PC-9 (cell line): ENCODE data around the gene FBXO47. TPM values are rescaled to one million over a fixed set of nuclear protein-coding genes. Genes with fewer than 3 reads are reported as not detected.

Source experiments
- BruUV-seq: library from RNA; stranded (reverse); fragments of 400-500 nt; replicated peaks from 2 replicates; lab custom pipeline; 2021; lab: Mats Ljungman, UMichigan
- CTCF ChIA-PET: fragments of 300-600 bp; sonication (Branson Sonifier 250); formaldehyde crosslinking; loops from one replicate; lab custom pipeline; 2022; ENCODE audit warnings: antibody characterized with exemption; lab: Charles Lee
- POLR2A ChIA-PET: fragments of 300-600 bp; sonication (Branson Sonifier 250); formaldehyde crosslinking; loops from one replicate; lab custom pipeline; 2022; ENCODE audit warnings: antibody characterized with exemption; ENCODE audit not compliant: unreplicated experiment; lab: Charles Lee
- DNase-seq, 2 experiments: peaks; one replicate each; pipeline versions ENCODE4 v3.0.0 to v3.0.0-alpha.2; 2015 to 2022; ENCODE audit warnings: mixed read lengths in 1 of 2
- H2AFZ ChIP-seq: fragments of 200-600 bp; sonication (generic); 2 replicates; pipeline ENCODE4 v1.8.1; 2017; ENCODE audit warnings: antibody characterized with exemption
- H3F3A ChIP-seq: fragments of 200-600 bp; sonication (generic); 2 replicates; pipeline ENCODE4 v1.8.1; 2017; ENCODE audit warnings: antibody characterized with exemption, mild to moderate bottlenecking, low read depth; ENCODE audit not compliant: insufficient read depth
- H3K27ac ChIP-seq: fragments of 200-600 bp; sonication (generic); 2 replicates; pipeline ENCODE4 v1.6.1; 2016; ENCODE audit warnings: mixed run types
- H3K27me3 ChIP-seq: fragments of 200-600 bp; sonication (generic); 2 replicates; pipeline ENCODE4 v1.6.1; 2016; ENCODE audit warnings: low read depth, mixed run types; ENCODE audit not compliant: insufficient read depth
- H3K36me3 ChIP-seq: fragments of 200-600 bp; sonication (generic); 2 replicates; pipeline ENCODE4 v1.6.1; 2016; ENCODE audit warnings: low read depth, mixed run types
- H3K4me1 ChIP-seq: fragments of 200-600 bp; sonication (generic); replicated peaks from 2 replicates; pipeline ENCODE4 v1.6.1; 2016; ENCODE audit warnings: mixed run types; ENCODE audit not compliant: insufficient read depth
- H3K4me2 ChIP-seq: fragments of 200-600 bp; sonication (generic); 2 replicates; pipeline ENCODE4 v1.6.1; 2017; ENCODE audit warnings: mixed run types
- H3K4me3 ChIP-seq: fragments of 200-600 bp; sonication (generic); 2 replicates; pipeline ENCODE4 v1.6.1; 2016; ENCODE audit warnings: mixed run types
- H3K79me2 ChIP-seq: fragments of 200-600 bp; sonication (generic); 2 replicates; pipeline ENCODE4 v1.6.1; 2017; ENCODE audit warnings: low read depth, mixed run types
- H3K9me2 ChIP-seq: fragments of 200-600 bp; sonication (generic); 2 replicates; pipeline ENCODE4 v1.8.1; 2017; ENCODE audit warnings: mild to moderate bottlenecking; ENCODE audit not compliant: insufficient read depth
- H3K9me3 ChIP-seq: fragments of 200-600 bp; sonication (generic); 2 replicates; pipeline ENCODE4 v1.8.1; 2016; ENCODE audit warnings: low read depth; ENCODE audit not compliant: insufficient read depth
- H4K20me1 ChIP-seq: fragments of 200-600 bp; sonication (generic); 2 replicates; pipeline ENCODE4 v1.8.1; 2017; ENCODE audit not compliant: insufficient read depth
- CTCF ChIP-seq: fragments of 200-600 bp; sonication (generic); conservative IDR thresholded peaks from 2 replicates; pipeline ENCODE4 v1.6.1; 2017; ENCODE audit warnings: mixed run types, antibody characterized with exemption, mild to moderate bottlenecking, moderate library complexity
- EZH2 ChIP-seq: fragments of 200-600 bp; sonication (generic); IDR thresholded peaks from 2 replicates; pipeline ENCODE4 v1.8.0; 2017; ENCODE audit warnings: antibody characterized with exemption, low read depth
- intact Hi-C: fragments of 100-400 bp; cut with micrococcal nuclease; formaldehyde crosslinking; loops from one replicate; pipeline ENCODE4 v1.10.0; 2022; ENCODE audit not compliant: unreplicated experiment
- total RNA-seq: library from RNA; stranded (reverse); gene quantifications from 2 replicates; pipeline ENCODE4 v1.2.3, GENCODE V29; 2021

Gene FBXO47
- total RNA-seq, 1 experiment from 2014 or later: not detected

DNA sequence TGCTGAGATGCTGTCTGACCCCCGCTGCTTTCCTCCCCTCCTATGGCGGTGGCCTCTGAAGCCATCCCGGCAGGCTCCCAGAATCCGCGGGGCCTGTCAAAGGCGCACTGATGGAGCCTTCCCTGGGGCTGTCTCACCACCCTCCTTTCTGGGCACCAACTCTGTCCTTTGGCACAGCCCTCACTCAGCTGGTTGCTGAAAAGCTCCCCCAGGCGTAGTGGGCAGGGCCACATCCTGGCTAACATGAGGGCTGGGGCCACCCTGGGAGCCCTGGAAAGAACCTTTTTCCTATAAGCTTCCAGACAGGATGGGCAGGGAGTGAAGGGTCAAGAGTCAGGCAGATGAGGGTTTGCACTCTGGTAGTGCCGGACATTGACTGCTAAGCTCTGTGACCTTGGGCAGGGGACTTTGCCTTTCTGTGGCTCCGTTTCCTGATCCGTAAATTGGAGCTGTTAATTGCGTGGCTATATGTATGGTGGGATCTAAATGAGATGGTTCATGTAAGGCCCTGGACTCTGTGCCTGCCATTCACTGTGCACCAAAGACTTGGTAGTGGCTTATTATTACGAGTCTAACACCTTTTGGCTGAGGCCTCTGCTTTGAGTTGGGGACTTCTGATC is 69.4 kb downstream of the FBXO47 start:
- BruUV-seq: no TSS peak
- peaks cover 25% of the 10 kb centered on the region for H4K20me1 ChIP-seq
- H2AFZ ChIP-seq: no peak overlapping the region
- CTCF ChIA-PET: no interaction called here
- peak overlapping the region; percentile 32; the same call in 1 of the 2 replicates for H3K4me3 ChIP-seq
- H3K9me3 ChIP-seq: no peaks in the 10 kb centered on the region
- peaks cover 79% of the 10 kb centered on the region for H3K79me2 ChIP-seq
- H3K4me2 ChIP-seq: peak overlapping the region; percentile 80
- no peaks in the 10 kb centered on the region for H3K9me2 ChIP-seq
- intact Hi-C loops: no loop called here
- no peaks in the 10 kb centered on the region for H3K27me3 ChIP-seq
- peaks cover 85% of the 10 kb centered on the region for H3K4me1 ChIP-seq
- peak in 1 of 2 experiments; percentile 50 for DNase-seq
- H3F3A ChIP-seq: peaks cover 80% of the 10 kb centered on the region
- TF ChIP-seq EZH2 (no peak), CTCF (no peak)
- POLR2A ChIA-PET: interaction anchor here (0.5 to 1.3 kb wide), 4 partner anchors 27 to 1061 kb away, joined by 3 to 8 read pairs (median 6); no protein-coding TSS in a partner anchor
- H3K36me3 ChIP-seq: peaks cover 15% of the 10 kb centered on the region; the same call in 1 of the 2 replicates
- H3K27ac ChIP-seq: peak overlapping the region; percentile 90

DNA sequence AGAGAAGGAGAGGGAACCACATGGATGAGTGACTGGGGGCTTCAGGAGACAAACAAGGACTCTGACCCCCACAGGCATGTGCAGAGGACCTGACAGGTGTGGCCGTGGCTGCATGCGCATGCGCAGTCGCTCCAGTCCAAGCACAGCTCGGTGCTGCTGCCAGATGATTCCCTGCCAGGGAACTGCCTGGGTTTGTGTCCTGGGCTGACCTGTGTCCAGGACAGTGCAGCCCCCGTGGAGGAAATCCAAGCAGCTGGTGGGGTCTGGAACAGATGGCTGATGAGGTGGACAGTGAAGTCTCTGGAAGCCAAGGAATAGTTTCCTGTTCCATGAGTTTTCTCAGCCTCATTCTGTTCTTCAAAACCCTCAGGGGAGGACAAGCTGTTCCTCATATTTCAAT is 70.0 kb downstream of the FBXO47 start:
- Histone ChIP-seq H3K4me1 (peaks cover 79% of the 10 kb centered on the region), H3K9me3 (no peaks in the 10 kb centered on the region), H3K79me2 (peaks cover 78% of the 10 kb centered on the region), H3K9me2 (no peaks in the 10 kb centered on the region), H3K4me2 (peak overlapping the region; percentile 80), H3K36me3 (peaks cover 19% of the 10 kb centered on the region; the same call in 1 of the 2 replicates), H3K27me3 (no peaks in the 10 kb centered on the region), H3K4me3 (peak overlapping the region; percentile 32; the same call in 1 of the 2 replicates), H4K20me1 (peaks cover 25% of the 10 kb centered on the region), H3F3A (peaks cover 78% of the 10 kb centered on the region), H3K27ac (peak overlapping the region; percentile 90), H2AFZ (no peak overlapping the region)
- DNase-seq: no peak
- ChIA-PET POLR2A (interaction anchor here (0.6 to 1.3 kb wide), 2 partner anchors 26 to 363 kb away, joined by 4 read pairs; no protein-coding TSS in a partner anchor), CTCF (interaction anchor here (0.5 to 0.6 kb wide), 2 partner anchors 73 to 289 kb away, joined by 3 to 7 read pairs; no protein-coding TSS in a partner anchor)
- intact Hi-C loops: no loop called here
- BruUV-seq: no TSS peak
- TF ChIP-seq CTCF (no peak), EZH2 (no peak)

- DNase-seq: no peak
- no peaks in the 10 kb centered on the region for H3K9me3 ChIP-seq
- ChIA-PET POLR2A (no interaction called here), CTCF (interaction anchor here (0.5 kb wide), 1 partner anchor 72 kb away, joined by 7 read pairs; no protein-coding TSS in a partner anchor)
- H3F3A ChIP-seq: peaks cover 73% of the 10 kb centered on the region
- H2AFZ ChIP-seq: no peak overlapping the region
- H3K79me2 ChIP-seq: peaks cover 78% of the 10 kb centered on the region
- peak overlapping the region; percentile 90 for H3K27ac ChIP-seq
- H3K36me3 ChIP-seq: peaks cover 25% of the 10 kb centered on the region; the same call in 1 of the 2 replicates
- H3K4me2 ChIP-seq: peak overlapping the region; percentile 80
- H3K27me3 ChIP-seq: no peaks in the 10 kb centered on the region
- peaks cover 71% of the 10 kb centered on the region for H3K4me1 ChIP-seq
- H3K9me2 ChIP-seq: no peaks in the 10 kb centered on the region
- no TSS peak for BruUV-seq
- no peak overlapping the region for H3K4me3 ChIP-seq
- H4K20me1 ChIP-seq: peaks cover 25% of the 10 kb centered on the region
- TF ChIP-seq EZH2 (no peak), CTCF (no peak)
- intact Hi-C loops: no loop called here
Observed at GRCh38 chr17:38896346-38896954, 70.8 kb downstream of the FBXO47 start.
